Activated naive CD8-positive, alpha-beta T cell treated with anti-CD3 and anti-CD28 coated beads, Interleukin-2, amount 50 U/mL, for 24 hours (primary cell): ENCODE results near the gene MICU1.
"Not testable (repeated sequence)": the region's sequence is repeated elsewhere in the genome, so short reads cannot be mapped to it uniquely, and the experiment has no call there.

Experiments used
- ATAC-seq: fragments of 150-1000 bp; cut with Tn5 transposase; one replicate; pipeline ENCODE4 v1.10.0; 2021
- DNase-seq: peaks from one replicate; pipeline ENCODE4 v3.0.0; 2021
- H3K27ac Mint-ChIP-seq: one replicate; pipeline ENCODE4 v1.8.0; 2021; ENCODE audit warnings: mild to moderate bottlenecking, mixed read lengths
- H3K27me3 Mint-ChIP-seq: one replicate; pipeline ENCODE4 v1.8.0; 2021; ENCODE audit warnings: mixed read lengths
- H3K36me3 Mint-ChIP-seq: one replicate; pipeline ENCODE4 v1.8.0; 2021; ENCODE audit warnings: low read depth, mixed read lengths
- H3K4me1 Mint-ChIP-seq: one replicate; pipeline ENCODE4 v1.8.0; 2021; ENCODE audit warnings: mixed read lengths
- H3K4me3 Mint-ChIP-seq: one replicate; pipeline ENCODE4 v1.8.0; 2021; ENCODE audit warnings: mild to moderate bottlenecking, moderate library complexity, mixed read lengths
- H3K9me3 Mint-ChIP-seq: one replicate; pipeline ENCODE4 v1.8.0; 2021; ENCODE audit warnings: mixed read lengths

Gene MICU1

DNA sequence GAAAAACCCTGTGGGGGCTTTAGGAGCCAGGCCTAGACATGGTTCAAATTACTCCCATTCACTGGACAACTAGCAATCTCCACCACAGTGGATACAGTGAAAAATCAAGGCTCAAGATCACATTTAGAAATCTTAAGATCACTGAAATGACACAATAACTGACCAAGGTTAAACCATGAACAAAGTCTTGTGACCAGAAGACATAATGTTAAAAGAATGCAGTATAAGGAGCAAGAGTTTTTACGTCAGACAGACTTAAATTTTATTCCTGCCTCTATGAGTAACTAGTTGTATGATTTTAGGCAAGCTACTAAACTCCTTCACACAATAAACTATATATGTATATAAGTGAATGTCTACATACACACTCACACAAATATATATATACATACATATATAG is 68.5 kb downstream of the MICU1 start:
- Mint-ChIP-seq H3K27me3 (no peaks in the 10 kb centered on the region), H3K4me1 (peaks cover 13% of the 10 kb centered on the region), H3K9me3 (no peaks in the 10 kb centered on the region), H3K4me3 (no peak overlapping the region), H3K36me3 (peaks cover 26% of the 10 kb centered on the region), H3K27ac (no peak overlapping the region)
- no peak for ATAC-seq
- DNase-seq = no peak

DNA sequence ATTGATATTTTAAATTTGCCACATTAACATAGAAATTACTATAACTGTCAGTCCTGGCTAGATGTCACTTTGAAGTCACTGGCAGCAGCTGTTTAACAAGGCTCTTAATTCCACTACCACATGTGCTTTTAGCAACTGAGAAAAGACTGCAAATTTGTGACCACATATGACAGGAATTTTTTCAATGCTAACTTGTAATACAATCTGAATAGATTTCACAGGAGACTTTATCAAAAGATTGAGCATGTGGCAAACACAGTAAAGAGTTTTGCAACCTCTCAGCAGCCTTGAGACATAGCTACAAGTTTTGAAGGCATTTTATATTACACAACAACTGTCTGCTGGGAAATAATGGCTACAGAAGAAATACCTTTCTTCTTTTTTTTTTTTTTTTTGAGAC is 73.0 kb downstream of the MICU1 start:
- ATAC-seq (no peak), DNase-seq (no peak)
- no peak overlapping the region for H3K27ac Mint-ChIP-seq
- H3K27me3 Mint-ChIP-seq = no peaks in the 10 kb centered on the region
- H3K4me1 Mint-ChIP-seq = no peaks in the 10 kb centered on the region
- no peaks in the 10 kb centered on the region for H3K9me3 Mint-ChIP-seq
- H3K36me3 Mint-ChIP-seq = peaks cover 13% of the 10 kb centered on the region
- no peak overlapping the region for H3K4me3 Mint-ChIP-seq

DNA sequence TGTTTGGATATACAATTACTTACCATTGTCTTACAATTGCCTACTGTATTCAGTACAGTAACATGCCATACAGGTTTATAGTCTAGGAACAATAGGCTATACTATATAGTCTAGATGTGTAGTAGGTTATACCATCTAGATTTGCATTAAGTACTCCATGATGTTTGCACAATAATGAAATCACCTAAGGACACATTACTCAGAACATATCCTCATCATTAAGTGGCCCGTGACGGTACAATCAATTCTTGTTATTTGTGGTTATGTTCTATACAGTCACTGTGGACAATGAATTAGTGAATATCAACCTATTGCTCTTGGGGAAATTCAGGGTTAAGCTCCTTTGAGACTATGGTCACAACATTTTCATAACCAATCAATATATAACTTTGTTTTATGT is 75.6 kb downstream of the MICU1 start:
- no peak overlapping the region for H3K27ac Mint-ChIP-seq
- peaks cover 10% of the 10 kb centered on the region for H3K36me3 Mint-ChIP-seq
- no peak overlapping the region for H3K4me3 Mint-ChIP-seq
- H3K27me3 Mint-ChIP-seq = no peaks in the 10 kb centered on the region
- DNase-seq = no peak
- no peaks in the 10 kb centered on the region for H3K9me3 Mint-ChIP-seq
- no peaks in the 10 kb centered on the region for H3K4me1 Mint-ChIP-seq
- ATAC-seq = no peak

DNA sequence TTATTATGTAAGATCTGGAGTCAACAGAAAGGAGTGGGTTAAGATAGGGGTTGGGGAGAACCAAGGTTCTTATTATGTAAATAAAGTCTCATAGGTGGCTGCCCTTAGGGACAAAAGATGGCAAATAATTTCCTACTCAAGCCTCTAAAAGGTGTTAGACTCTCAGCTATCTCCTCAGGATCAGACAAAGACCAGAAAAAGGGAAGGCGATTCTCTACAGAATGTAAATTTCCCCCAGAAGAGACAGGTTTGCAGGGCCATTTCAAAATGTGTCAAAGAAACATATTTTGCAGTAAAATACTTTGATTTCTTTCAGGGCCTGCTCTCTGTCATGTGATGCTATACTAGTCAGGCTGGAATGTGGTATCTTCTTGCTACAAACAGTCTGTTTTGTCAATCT is 80.3 kb downstream of the MICU1 start:
- no peak overlapping the region for H3K4me3 Mint-ChIP-seq
- peaks cover 43% of the 10 kb centered on the region for H3K36me3 Mint-ChIP-seq
- no peak for DNase-seq
- H3K4me1 Mint-ChIP-seq = peaks cover 3% of the 10 kb centered on the region
- no peak for ATAC-seq
- H3K27me3 Mint-ChIP-seq = no peaks in the 10 kb centered on the region
- no peak overlapping the region for H3K27ac Mint-ChIP-seq
- peaks cover 6% of the 10 kb centered on the region for H3K9me3 Mint-ChIP-seq

DNA sequence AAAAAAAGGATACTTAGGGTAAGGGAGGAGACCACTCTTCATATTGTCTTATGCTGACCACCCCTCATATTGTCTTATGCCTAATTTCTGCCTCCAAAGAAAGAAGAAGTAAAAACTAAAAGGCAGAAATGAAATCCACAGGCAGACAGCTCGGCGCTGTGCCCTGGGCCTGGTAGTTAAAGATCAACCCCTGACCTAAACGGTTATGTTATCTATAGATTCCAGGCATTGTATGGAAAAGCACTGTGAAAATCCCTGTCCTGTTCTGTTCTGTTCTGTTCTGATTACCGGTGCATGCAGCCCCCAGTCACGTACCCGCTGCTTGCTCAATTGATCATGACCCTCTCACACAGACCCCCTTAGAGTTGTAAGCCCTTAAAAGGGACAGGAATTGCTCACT is 82.0 kb downstream of the MICU1 start:
- not testable (repeated sequence) for H3K4me1 Mint-ChIP-seq, H3K9me3 Mint-ChIP-seq, H3K27me3 Mint-ChIP-seq, H3K27ac Mint-ChIP-seq, H3K4me3 Mint-ChIP-seq, DNase-seq, ATAC-seq
- peaks cover 43% of the 10 kb centered on the region for H3K36me3 Mint-ChIP-seq

GRCh38 chr10:72542396-72542815 is 83.5 kb downstream of the MICU1 start:
- ATAC-seq = no peak
- H3K36me3 Mint-ChIP-seq = peaks cover 40% of the 10 kb centered on the region

GRCh38 chr10:72541337-72541736 is 84.5 kb downstream of the MICU1 start:
- DNase-seq (no peak), ATAC-seq (no peak)
- no peak overlapping the region for H3K4me3 Mint-ChIP-seq
- peaks cover 40% of the 10 kb centered on the region for H3K36me3 Mint-ChIP-seq
- H3K4me1 Mint-ChIP-seq = peaks cover 10% of the 10 kb centered on the region
- H3K9me3 Mint-ChIP-seq = peaks cover 6% of the 10 kb centered on the region
- no peak overlapping the region for H3K27ac Mint-ChIP-seq
- no peaks in the 10 kb centered on the region for H3K27me3 Mint-ChIP-seq

More at GRCh38 chr10:72542396-72542815, 83.5 kb downstream of the MICU1 start:
- Mint-ChIP-seq H3K4me3 (no peak overlapping the region), H3K4me1 (peaks cover 10% of the 10 kb centered on the region), H3K27me3 (no peaks in the 10 kb centered on the region), H3K9me3 (peaks cover 6% of the 10 kb centered on the region), H3K27ac (no peak overlapping the region)
- no peak for DNase-seq

DNA sequence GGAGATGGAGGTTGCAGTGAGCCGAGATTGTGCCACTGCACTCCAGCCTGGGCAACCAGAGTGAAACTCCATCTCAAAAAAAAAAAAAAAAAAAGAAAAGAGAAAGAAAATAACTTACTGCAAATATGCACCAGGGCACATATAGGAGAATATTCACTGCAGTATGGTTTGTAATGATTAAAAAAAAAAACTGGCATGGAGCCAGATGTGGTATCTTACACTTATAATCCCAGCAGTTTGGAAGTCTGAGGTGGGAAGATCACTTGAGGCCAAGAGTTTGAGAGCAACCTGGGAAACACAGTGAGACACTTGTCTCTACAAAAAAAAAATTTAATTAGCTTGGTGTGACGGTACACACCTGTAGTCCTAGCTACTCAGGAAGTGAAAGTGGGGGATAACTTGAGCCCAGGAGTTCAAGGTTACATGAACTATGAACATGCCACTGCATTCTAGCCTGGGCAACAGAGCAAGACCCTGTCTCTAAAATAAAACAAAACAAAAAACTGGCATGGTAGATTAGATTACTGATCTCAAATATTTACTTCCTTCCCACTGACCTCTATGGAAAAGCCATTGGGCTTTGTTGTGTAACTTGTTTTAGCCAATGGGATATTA is 85.6 kb downstream of the MICU1 start:
- ATAC-seq = no peak
- no peak for DNase-seq
- Mint-ChIP-seq H3K4me3 (no peak overlapping the region), H3K36me3 (peaks cover 40% of the 10 kb centered on the region), H3K4me1 (peaks cover 10% of the 10 kb centered on the region), H3K9me3 (peaks cover 6% of the 10 kb centered on the region), H3K27ac (no peak overlapping the region), H3K27me3 (no peaks in the 10 kb centered on the region)

DNA sequence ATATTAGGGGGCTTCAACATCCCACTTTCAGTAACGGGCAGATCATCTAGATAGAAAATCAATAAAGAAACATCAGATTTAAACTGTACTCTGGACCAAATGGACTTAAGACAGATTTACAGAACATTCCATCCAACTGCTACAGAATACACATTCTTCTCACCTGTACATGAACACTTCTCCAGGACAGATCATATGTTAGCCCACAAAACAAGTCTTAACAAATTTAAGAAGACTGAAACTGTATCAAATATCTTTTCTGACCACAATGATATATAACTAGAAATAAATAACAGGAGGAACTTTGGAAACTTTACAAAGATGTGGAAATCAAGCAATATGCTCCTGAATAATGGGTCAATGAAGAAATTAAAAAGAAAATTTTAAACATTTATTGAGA is 86.7 kb downstream of the MICU1 start:
- Mint-ChIP-seq H3K4me1 (peaks cover 10% of the 10 kb centered on the region), H3K27ac (no peak overlapping the region), H3K4me3 (no peak overlapping the region), H3K36me3 (peaks cover 34% of the 10 kb centered on the region), H3K27me3 (no peaks in the 10 kb centered on the region), H3K9me3 (peaks cover 6% of the 10 kb centered on the region)
- ATAC-seq (no peak), DNase-seq (no peak)

DNA sequence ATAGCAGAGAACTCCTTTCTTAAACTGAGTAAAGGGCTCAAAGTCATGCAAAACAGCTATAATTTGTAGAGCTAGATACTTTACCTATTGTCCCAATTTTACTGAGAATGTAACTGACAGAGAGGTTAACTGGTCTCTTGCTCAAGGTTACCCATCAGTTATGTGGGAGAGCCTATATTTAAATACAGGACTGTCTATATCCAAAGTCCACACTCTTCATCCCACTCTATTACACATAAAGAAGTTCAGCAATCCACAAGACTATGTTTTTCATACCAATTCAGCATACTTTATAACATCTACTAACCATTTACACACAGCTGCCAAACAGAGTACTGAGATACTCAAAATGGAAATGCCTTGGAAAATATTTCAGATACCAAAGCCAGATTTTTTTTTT is 100.2 kb downstream of the MICU1 start:
- H3K4me3 Mint-ChIP-seq = no peak overlapping the region
- ATAC-seq (no peak), DNase-seq (no peak)
- H3K27me3 Mint-ChIP-seq = no peaks in the 10 kb centered on the region
- H3K27ac Mint-ChIP-seq = no peak overlapping the region
- H3K4me1 Mint-ChIP-seq = no peaks in the 10 kb centered on the region
- no peaks in the 10 kb centered on the region for H3K9me3 Mint-ChIP-seq
- no peaks in the 10 kb centered on the region for H3K36me3 Mint-ChIP-seq

DNA sequence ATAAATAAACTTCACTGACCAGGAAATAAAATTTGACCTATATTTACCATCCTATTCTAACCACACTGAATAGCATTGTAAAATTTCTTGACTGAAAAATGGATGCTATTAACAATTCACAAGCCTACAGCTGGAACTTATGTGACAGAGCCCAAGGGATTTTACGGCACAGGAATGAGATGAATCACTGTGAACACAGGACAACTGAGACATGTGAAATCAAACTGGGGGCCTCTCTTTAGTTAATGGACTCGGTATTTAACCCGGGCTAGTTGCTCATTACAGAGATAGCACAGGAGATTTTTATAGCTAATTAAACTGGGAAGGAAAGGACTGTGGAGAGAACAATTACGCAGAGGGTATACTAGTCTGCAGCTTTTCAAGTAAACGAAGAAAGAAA is 100.6 kb downstream of the MICU1 start:
- Mint-ChIP-seq H3K27ac (no peak overlapping the region), H3K9me3 (no peaks in the 10 kb centered on the region), H3K36me3 (no peaks in the 10 kb centered on the region), H3K4me1 (no peaks in the 10 kb centered on the region), H3K27me3 (no peaks in the 10 kb centered on the region), H3K4me3 (no peak overlapping the region)
- DNase-seq (no peak), ATAC-seq (no peak)

GRCh38 chr10:72524489-72524888 is 101.4 kb downstream of the MICU1 start:
- no peaks in the 10 kb centered on the region for H3K4me1 Mint-ChIP-seq
- H3K36me3 Mint-ChIP-seq = no peaks in the 10 kb centered on the region
- DNase-seq = no peak
- no peaks in the 10 kb centered on the region for H3K27me3 Mint-ChIP-seq
- H3K4me3 Mint-ChIP-seq = no peak overlapping the region
- no peaks in the 10 kb centered on the region for H3K9me3 Mint-ChIP-seq
- ATAC-seq = no peak
- H3K27ac Mint-ChIP-seq = no peak overlapping the region

GRCh38 chr10:72523932-72524396 is 101.9 kb downstream of the MICU1 start:
- no peaks in the 10 kb centered on the region for H3K36me3 Mint-ChIP-seq
- DNase-seq (no peak), ATAC-seq (no peak)
- no peaks in the 10 kb centered on the region for H3K4me1 Mint-ChIP-seq
- H3K4me3 Mint-ChIP-seq = no peak overlapping the region
- H3K9me3 Mint-ChIP-seq = no peaks in the 10 kb centered on the region
- no peaks in the 10 kb centered on the region for H3K27me3 Mint-ChIP-seq
- H3K27ac Mint-ChIP-seq = no peak overlapping the region

DNA sequence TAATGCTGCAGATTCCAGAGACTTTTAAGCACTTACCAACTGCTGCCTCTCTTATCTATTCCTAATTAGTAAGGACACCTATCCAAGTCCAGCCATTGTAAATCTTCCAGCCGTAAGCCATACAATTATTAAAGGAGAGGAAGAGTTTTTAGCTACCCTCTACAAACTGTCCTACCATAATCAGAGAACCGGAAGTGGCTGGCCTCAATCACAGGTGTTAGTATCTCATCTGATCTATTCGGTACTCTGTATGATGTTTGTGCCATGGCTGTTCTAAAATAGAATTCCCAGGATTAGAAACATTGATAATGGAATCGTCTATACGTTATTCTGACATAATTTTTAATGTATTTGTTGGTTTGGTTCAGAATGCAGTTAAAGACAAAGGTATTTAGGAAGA is 102.8 kb downstream of the MICU1 start:
- no peak overlapping the region for H3K27ac Mint-ChIP-seq
- H3K4me3 Mint-ChIP-seq = no peak overlapping the region
- no peaks in the 10 kb centered on the region for H3K4me1 Mint-ChIP-seq
- H3K36me3 Mint-ChIP-seq = no peaks in the 10 kb centered on the region
- H3K9me3 Mint-ChIP-seq = no peaks in the 10 kb centered on the region
- no peaks in the 10 kb centered on the region for H3K27me3 Mint-ChIP-seq
- DNase-seq (no peak), ATAC-seq (no peak)

DNA sequence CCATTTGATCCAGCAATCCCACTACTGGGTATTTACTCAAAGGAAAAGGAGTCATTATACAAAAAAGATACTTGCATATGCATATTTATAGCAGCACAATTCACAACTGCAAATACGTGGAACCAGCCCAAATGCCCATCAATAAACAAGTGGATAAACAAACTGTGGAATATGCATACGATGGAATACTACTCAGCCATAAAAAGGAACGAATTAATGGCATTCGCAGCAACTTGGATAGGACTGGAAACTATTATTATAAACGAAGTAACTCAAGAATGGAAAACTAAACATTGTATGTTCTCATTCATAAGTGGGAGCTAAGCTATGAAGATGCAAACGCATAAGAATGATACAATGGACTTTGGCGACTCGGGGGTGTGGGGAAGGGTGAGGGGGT is 108.6 kb downstream of the MICU1 start:
- DNase-seq (no peak), ATAC-seq (no peak)
- peaks cover 7% of the 10 kb centered on the region for H3K36me3 Mint-ChIP-seq
- no peak overlapping the region for H3K27ac Mint-ChIP-seq
- no peak overlapping the region for H3K4me3 Mint-ChIP-seq
- H3K27me3 Mint-ChIP-seq = no peaks in the 10 kb centered on the region
- H3K4me1 Mint-ChIP-seq = peaks cover 1% of the 10 kb centered on the region
- peaks cover 11% of the 10 kb centered on the region for H3K9me3 Mint-ChIP-seq

GRCh38 chr10:72515455-72515854 is 110.4 kb downstream of the MICU1 start:
- peaks cover 7% of the 10 kb centered on the region for H3K36me3 Mint-ChIP-seq
- ATAC-seq (no peak), DNase-seq (no peak)
- no peaks in the 10 kb centered on the region for H3K27me3 Mint-ChIP-seq
- H3K4me1 Mint-ChIP-seq = peaks cover 1% of the 10 kb centered on the region
- peaks cover 11% of the 10 kb centered on the region for H3K9me3 Mint-ChIP-seq
- H3K4me3 Mint-ChIP-seq = no peak overlapping the region
- no peak overlapping the region for H3K27ac Mint-ChIP-seq
